ENCODE measurements around the gene SHLD1. TPM values are rescaled to one million over a fixed set of nuclear protein-coding genes. Genes with fewer than 3 reads are reported as not detected.

Gene SHLD1
- total RNA-seq, 1 donor from 2014 or later: 12.5 TPM

DNA sequence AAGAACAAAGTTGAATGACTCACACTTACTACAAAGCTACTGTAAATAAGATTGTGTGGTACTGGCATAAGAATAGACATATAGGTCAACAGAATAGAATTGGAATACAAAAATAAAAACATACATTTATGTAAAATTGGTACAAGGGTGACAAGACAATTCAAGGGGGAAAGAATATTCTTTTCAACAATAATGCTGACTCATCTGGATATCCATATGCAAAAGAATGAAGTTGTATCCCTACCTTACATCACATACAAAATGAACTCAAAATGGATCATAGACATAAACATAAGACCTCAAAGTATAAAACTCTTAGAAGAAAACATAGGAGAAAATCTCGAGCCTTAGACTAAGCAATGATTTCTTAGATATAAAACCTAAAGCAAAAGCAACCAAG lies 149.2 kb downstream of the SHLD1 start:
- Histone ChIP-seq H3K27me3 (ENCODE audit: control insufficient read depth in 3 of 3, insufficient read depth in 3 of 3, low read length in 3 of 3) (peaks cover 0 to 3% (median 0%) of the 10 kb centered on the region in 3 donors), H3K9me3 (ENCODE audit: control insufficient read depth in 3 of 3, low read length in 3 of 3) (no peaks in the 10 kb centered on the region), H3K9ac (ENCODE audit: low read depth in 1 of 3, low read length in 3 of 3) (no peak overlapping the region), H3K4me1 (ENCODE audit: control insufficient read depth in 3 of 3, insufficient read depth in 3 of 3, low read length in 3 of 3) (no peaks in the 10 kb centered on the region), H3K27ac (ENCODE audit: low read depth, low read length) (no peak overlapping the region), H3K36me3 (ENCODE audit: control insufficient read depth in 3 of 3, insufficient read depth in 3 of 3, low read length in 3 of 3) (no peaks in the 10 kb centered on the region), H3K4me3 (ENCODE audit: low read length in 3 of 3) (no peak overlapping the region)

DNA sequence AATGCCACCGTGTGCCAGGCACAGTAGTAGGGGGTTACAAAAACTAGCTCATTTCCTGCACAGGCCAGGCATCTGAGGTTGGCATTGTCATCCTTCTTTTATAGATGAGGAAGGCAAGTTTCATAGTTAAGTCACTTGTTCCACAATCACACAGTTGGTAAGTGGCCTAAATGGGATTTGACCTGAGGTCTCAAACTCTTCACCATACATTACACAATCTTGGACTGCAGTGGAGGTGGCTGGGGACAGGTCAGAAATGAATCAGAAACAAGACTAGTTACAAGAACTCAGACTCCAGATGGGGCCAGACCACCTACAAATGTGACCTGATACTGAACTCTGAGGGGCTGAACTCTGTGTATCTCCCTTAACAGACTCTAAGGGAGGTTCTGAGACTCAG lies 150.7 kb downstream of the SHLD1 start:
- no peaks in the 10 kb centered on the region for H3K4me1 ChIP-seq (ENCODE audit: control insufficient read depth in 3 of 3, insufficient read depth in 3 of 3, low read length in 3 of 3)
- no peak overlapping the region for H3K27ac ChIP-seq (ENCODE audit: low read depth, low read length)
- no peak overlapping the region for H3K4me3 ChIP-seq (ENCODE audit: low read length in 3 of 3)

DNA sequence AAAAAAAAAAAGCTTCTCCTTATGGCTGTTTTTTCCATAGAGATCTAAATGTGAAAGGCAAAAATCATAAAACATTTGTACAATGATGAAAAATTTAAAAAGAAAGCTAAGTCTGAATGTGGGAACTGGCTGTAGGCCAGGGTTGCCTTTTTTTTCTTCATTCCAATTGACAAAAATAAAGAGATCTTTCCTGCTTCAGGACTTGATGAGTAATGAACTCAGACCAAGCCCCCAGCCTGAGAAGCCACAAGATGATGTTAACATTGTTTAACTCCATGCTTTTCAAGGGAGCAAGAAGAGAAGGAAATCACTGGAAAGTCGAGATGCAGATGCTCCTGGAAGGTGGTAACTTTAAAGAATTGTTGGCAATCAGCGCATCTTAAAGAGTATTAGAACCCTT lies 158.8 kb downstream of the SHLD1 start:
- Histone ChIP-seq H3K9ac (ENCODE audit: low read depth in 1 of 3, low read length in 3 of 3) (no peak overlapping the region), H3K36me3 (ENCODE audit: control insufficient read depth in 3 of 3, insufficient read depth in 3 of 3, low read length in 3 of 3) (no peaks in the 10 kb centered on the region), H3K4me1 (ENCODE audit: control insufficient read depth in 3 of 3, insufficient read depth in 3 of 3, low read length in 3 of 3) (peaks cover 0 to 8% (median 4%) of the 10 kb centered on the region in 3 donors), H3K4me3 (ENCODE audit: low read length in 3 of 3) (no peak overlapping the region), H3K27me3 (ENCODE audit: control insufficient read depth in 3 of 3, insufficient read depth in 3 of 3, low read length in 3 of 3) (peaks cover 0 to 7% (median 5%) of the 10 kb centered on the region in 3 donors), H3K9me3 (ENCODE audit: control insufficient read depth in 3 of 3, low read length in 3 of 3) (no peaks in the 10 kb centered on the region), H3K27ac (ENCODE audit: low read depth, low read length) (no peak overlapping the region)

More for the DNA sequence above, 150.7 kb downstream of the SHLD1 start:
- H3K27me3 ChIP-seq (ENCODE audit: control insufficient read depth in 3 of 3, insufficient read depth in 3 of 3, low read length in 3 of 3): peaks cover 0 to 3% (median 0%) of the 10 kb centered on the region in 3 donors
- no peak overlapping the region for H3K9ac ChIP-seq (ENCODE audit: low read depth in 1 of 3, low read length in 3 of 3)
- no peaks in the 10 kb centered on the region for H3K36me3 ChIP-seq (ENCODE audit: control insufficient read depth in 3 of 3, insufficient read depth in 3 of 3, low read length in 3 of 3)
- no peaks in the 10 kb centered on the region for H3K9me3 ChIP-seq (ENCODE audit: control insufficient read depth in 3 of 3, low read length in 3 of 3)

DNA sequence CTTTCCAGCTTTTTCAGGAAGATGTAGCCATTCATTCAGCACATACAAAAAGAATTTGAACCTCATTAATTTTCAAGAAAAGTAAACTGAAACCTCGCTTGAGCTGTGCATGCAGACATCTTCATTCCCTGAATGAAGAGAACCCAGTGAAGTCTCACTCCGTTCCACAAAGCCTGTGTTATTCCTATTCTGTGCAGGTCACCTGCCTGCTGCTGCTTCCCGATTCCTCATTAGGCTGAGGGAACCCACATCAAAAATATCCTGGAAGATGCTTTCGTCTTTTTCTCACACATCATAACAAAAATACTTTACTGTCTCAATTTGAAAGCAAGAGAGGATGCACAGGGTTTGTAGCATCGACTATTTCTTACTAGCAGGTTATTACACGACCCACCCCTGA lies 160.0 kb downstream of the SHLD1 start:
- Histone ChIP-seq H3K9me3 (ENCODE audit: control insufficient read depth in 3 of 3, low read length in 3 of 3) (no peaks in the 10 kb centered on the region), H3K9ac (ENCODE audit: low read depth in 1 of 3, low read length in 3 of 3) (no peak overlapping the region), H3K27me3 (ENCODE audit: control insufficient read depth in 3 of 3, insufficient read depth in 3 of 3, low read length in 3 of 3) (peaks cover 0 to 11% (median 5%) of the 10 kb centered on the region in 3 donors), H3K36me3 (ENCODE audit: control insufficient read depth in 3 of 3, insufficient read depth in 3 of 3, low read length in 3 of 3) (no peaks in the 10 kb centered on the region), H3K27ac (ENCODE audit: low read depth, low read length) (no peak overlapping the region), H3K4me1 (ENCODE audit: control insufficient read depth in 3 of 3, insufficient read depth in 3 of 3, low read length in 3 of 3) (peaks cover 0 to 8% (median 4%) of the 10 kb centered on the region in 3 donors), H3K4me3 (ENCODE audit: low read length in 3 of 3) (no peak overlapping the region)

DNA sequence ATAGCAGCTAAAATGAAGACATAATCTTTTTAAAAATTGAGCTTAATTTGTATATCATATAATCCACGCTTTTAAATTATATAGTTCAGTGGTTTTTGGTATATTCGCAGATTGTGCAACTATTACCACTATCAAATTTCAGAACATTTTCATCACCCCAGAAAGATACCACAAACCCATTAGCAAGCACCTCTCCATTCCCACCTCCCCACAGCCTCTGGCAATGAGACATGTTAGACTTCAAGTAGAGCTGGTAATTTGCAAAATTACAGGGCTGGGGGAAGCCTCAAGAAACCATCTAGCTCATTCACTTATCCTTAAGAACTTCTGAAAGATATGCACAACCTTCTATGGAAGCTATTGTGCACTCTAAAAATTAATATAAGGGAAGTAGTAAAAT lies 163.0 kb downstream of the SHLD1 start:
- H3K9me3 ChIP-seq (ENCODE audit: control insufficient read depth in 3 of 3, low read length in 3 of 3): no peaks in the 10 kb centered on the region
- H3K27ac ChIP-seq (ENCODE audit: low read depth, low read length): no peak overlapping the region
- H3K36me3 ChIP-seq (ENCODE audit: control insufficient read depth in 3 of 3, insufficient read depth in 3 of 3, low read length in 3 of 3): no peaks in the 10 kb centered on the region
- H3K4me3 ChIP-seq (ENCODE audit: low read length in 3 of 3): no peak overlapping the region
- H3K27me3 ChIP-seq (ENCODE audit: control insufficient read depth in 3 of 3, insufficient read depth in 3 of 3, low read length in 3 of 3): peaks cover 0 to 11% (median 5%) of the 10 kb centered on the region in 3 donors
- H3K4me1 ChIP-seq (ENCODE audit: control insufficient read depth in 3 of 3, insufficient read depth in 3 of 3, low read length in 3 of 3): peaks cover 0 to 8% (median 4%) of the 10 kb centered on the region in 3 donors
- H3K9ac ChIP-seq (ENCODE audit: low read depth in 1 of 3, low read length in 3 of 3): no peak overlapping the region

Small RNAs within 50 kb of the gene (small RNA-seq; reads per million reads assigned to genes)
- 0.23 reads per million, percentile 10 among the genes with 10 or more reads in this experiment for gene RNU1-55P

Other genes starting within 250 kb of the SHLD1 start
- 25.1 TPM for gene GPCPD1, start 139.4 kb upstream of the SHLD1 start, total RNA-seq
- not detected for gene CHGB, start 161.1 kb downstream of the SHLD1 start, total RNA-seq
- gene TRMT6, start 200.1 kb downstream of the SHLD1 start, total RNA-seq: 6.8 TPM
- gene MCM8, start 200.3 kb downstream of the SHLD1 start, total RNA-seq: 4.7 TPM

Data from skeletal muscle tissue (tissue), 5 donors.